Endothelial cell of umbilical vein (primary cell): ENCODE measurements around the gene CCL27. TPM values are rescaled to one million over a fixed set of nuclear protein-coding genes. Genes with fewer than 3 reads are reported as not detected.

Experiments
- BruUV-seq: library from RNA; stranded (reverse); fragments of 400-500 nt; replicated peaks from 2 replicates; lab custom pipeline; 2021; lab: Mats Ljungman, UMichigan
- CTCF ChIA-PET: fragments of 300-600, 350-600 bp; sonication (Branson Sonifier 250); formaldehyde crosslinking; loops from one replicate; lab custom pipeline; 2021; ENCODE audit warnings: antibody characterized with exemption, inconsistent platforms; lab: Charles Lee
- POLR2A ChIA-PET: fragments of 300-600, 350-600 bp; sonication (Branson Sonifier 250); formaldehyde crosslinking; loops from one replicate; lab custom pipeline; 2021; ENCODE audit warnings: antibody characterized with exemption, inconsistent platforms; lab: Charles Lee
- DNase-seq: peaks from one replicate; pipeline ENCODE4 v3.0.0-alpha.2; 2011; ENCODE audit warnings: low read depth, low spot score
- FAIRE-seq: peaks from 2 replicates; lab custom pipeline; 2011; peaks lifted over from hg19 to GRCh38; lab: Jason Lieb, UNC
- H2AFZ ChIP-seq: 2 replicates; pipeline ENCODE4 v1.6.0; 2012; ENCODE audit warnings: low read depth, low read length, control low read depth, inconsistent platforms
- H3K27ac ChIP-seq: 2 replicates; pipeline ENCODE4 v1.5.1; 2011; ENCODE audit warnings: low read depth, mild to moderate bottlenecking, control low read depth, low read length, moderate library complexity; ENCODE audit not compliant: insufficient read depth
- H3K27me3 ChIP-seq, 2 experiments: 2 replicates each; pipeline versions ENCODE4 v1.6.0 to v1.6.1; 2011; ENCODE audit warnings: low read length in 2 of 2, mixed read lengths in 1 of 2; ENCODE audit not compliant: control insufficient read depth in 2 of 2, insufficient read depth in 2 of 2
- H3K36me3 ChIP-seq, 2 experiments: 2 replicates in 1 of 2; 3 replicates in 1 of 2; pipeline ENCODE4 v1.5.1; 2011; ENCODE audit warnings: low read length in 2 of 2, mild to moderate bottlenecking in 1 of 2, moderate library complexity in 1 of 2; ENCODE audit not compliant: control insufficient read depth in 2 of 2, insufficient read depth in 2 of 2; ENCODE audit errors: extremely low read depth in 1 of 2
- H3K4me1 ChIP-seq: 3 replicates; pipeline ENCODE4 v1.5.1; 2011; ENCODE audit warnings: mild to moderate bottlenecking, low read length; ENCODE audit not compliant: control insufficient read depth, insufficient read depth; ENCODE audit errors: extremely low read depth
- H3K4me2 ChIP-seq: 2 replicates; pipeline ENCODE4 v1.6.1; 2011; ENCODE audit warnings: low read length, control low read depth, mixed read lengths; ENCODE audit not compliant: insufficient read depth
- H3K4me3 ChIP-seq, 3 experiments: fragments of 200-600 bp in 1 of 3; sonication (generic), shearing (Covaris generic) in 1 of 3; replicated peaks in 1 of 3; 2 replicates each; pipeline ENCODE4 v1.5.1; 2011 to 2016; ENCODE audit warnings: control low read depth in 3 of 3, low read length in 3 of 3, mild to moderate bottlenecking in 2 of 3, inconsistent platforms in 1 of 3, low read depth in 1 of 3, moderate library complexity in 1 of 3; ENCODE audit not compliant: insufficient read depth in 1 of 3
- H3K79me2 ChIP-seq: 2 replicates; pipeline ENCODE4 v1.6.0; 2012; ENCODE audit warnings: low read length, inconsistent platforms; ENCODE audit not compliant: control insufficient read depth, insufficient read depth
- H3K9ac ChIP-seq: replicated peaks from 2 replicates; pipeline ENCODE3; 2011; ENCODE audit warnings: low read length, control low read depth; ENCODE audit not compliant: insufficient read depth; ENCODE audit errors: extremely low read depth
- H3K9me1 ChIP-seq: replicated peaks from 3 replicates; pipeline ENCODE4 v1.6.0; 2011; ENCODE audit warnings: mild to moderate bottlenecking, low read length; ENCODE audit not compliant: control insufficient read depth, insufficient read depth; ENCODE audit errors: extremely low read depth
- H3K9me3 ChIP-seq: replicated peaks from 2 replicates; pipeline ENCODE4 v1.5.1; 2012; ENCODE audit warnings: low read length, inconsistent platforms; ENCODE audit not compliant: control insufficient read depth, insufficient read depth
- H4K20me1 ChIP-seq: replicated peaks from 2 replicates; pipeline ENCODE3; 2011; ENCODE audit warnings: mild to moderate bottlenecking, low read length; ENCODE audit not compliant: control insufficient read depth, insufficient read depth; ENCODE audit errors: extremely low read depth
- EZH2 ChIP-seq: IDR thresholded peaks from 2 replicates; pipeline ENCODE4 v1.6.1; 2012; ENCODE audit warnings: borderline replicate concordance, low read depth, mild to moderate bottlenecking, moderate library complexity, low read length, inconsistent platforms; ENCODE audit not compliant: severe bottlenecking
- FOS ChIP-seq: IDR thresholded peaks from 2 replicates; pipeline ENCODE4 v1.6.1; 2011; ENCODE audit warnings: mild to moderate bottlenecking, low read length, moderate library complexity, borderline replicate concordance; ENCODE audit not compliant: insufficient read depth
- GATA2 ChIP-seq: IDR thresholded peaks from 2 replicates; pipeline ENCODE4 v1.7.0; 2011; ENCODE audit warnings: low read depth, mild to moderate bottlenecking, moderate library complexity, mixed read lengths, low read length; ENCODE audit not compliant: insufficient read length, insufficient read depth
- JUN ChIP-seq: IDR thresholded peaks from 2 replicates; pipeline ENCODE4 v1.6.1; 2011; ENCODE audit warnings: borderline replicate concordance, low read depth; ENCODE audit not compliant: insufficient read length, insufficient read depth
- MAX ChIP-seq: IDR thresholded peaks from 2 replicates; pipeline ENCODE4 v1.6.1; 2011; ENCODE audit not compliant: insufficient read depth, insufficient read length
- MYC ChIP-seq: IDR thresholded peaks from one replicate; pipeline ENCODE4 v1.6.1; 2011; ENCODE audit warnings: mild to moderate bottlenecking, low read depth, low read length
- POLR2A ChIP-seq: IDR thresholded peaks from 2 replicates; pipeline ENCODE4 v1.6.1; 2012; ENCODE audit warnings: low read depth, mild to moderate bottlenecking, control low read depth, low read length
- POLR2AphosphoS5 ChIP-seq: IDR thresholded peaks from 2 replicates; pipeline ENCODE4 v1.6.1; 2012; ENCODE audit warnings: low read depth, mild to moderate bottlenecking, control low read depth, low read length, moderate library complexity; ENCODE audit not compliant: insufficient read depth
- dilution Hi-C: fragments of 300-500 bp; cut with MboI; formaldehyde crosslinking; loops from one replicate; pipeline ENCODE4 v1.15.0; 2019; ENCODE audit warnings: low sequenced_read_pairs; ENCODE audit not compliant: extremely low pct_ligation_motif_present
- intact Hi-C: fragments of 100-400 bp; cut with micrococcal nuclease; formaldehyde crosslinking; loops from one replicate; pipeline ENCODE4 v1.10.0; 2022
- polyA plus RNA-seq, 4 experiments: library from polyadenylated mRNA; depleted of rRNA in 3 of 4; stranded (reverse) in 3 of 4; unstranded in 1 of 4; fragments of >200 nt; gene quantifications; 2 replicates each; pipeline versions ENCODE4 v1.2.1 to v1.2.3, GENCODE V29; 2011 to 2012; ENCODE audit warnings: missing spikeins in 1 of 4
- total RNA-seq: library from RNA; stranded (reverse); gene quantifications from 2 replicates; pipeline ENCODE4 v1.2.3, GENCODE V29; 2021
- TF ChIP-seq, protein P1 (sequence below), 2 donors: IDR thresholded peaks; 1 replicate in 1 of 2; 2 replicates in 1 of 2; pipeline ENCODE4 v1.5.1; 2011; ENCODE audit warnings: low read length in 2 of 2, mild to moderate bottlenecking in 2 of 2, moderate library complexity in 2 of 2, control low read depth in 1 of 2, inconsistent platforms in 1 of 2, low read depth in 1 of 2; ENCODE audit not compliant: insufficient read depth in 1 of 2; ENCODE audit errors: extremely low read depth in 1 of 2

CCL27 gene
- total and polyA plus RNA-seq, 2 donors (not counting 3 experiments of a cell fraction or from before 2014, with no cell fraction given), result not detected

DNA sequence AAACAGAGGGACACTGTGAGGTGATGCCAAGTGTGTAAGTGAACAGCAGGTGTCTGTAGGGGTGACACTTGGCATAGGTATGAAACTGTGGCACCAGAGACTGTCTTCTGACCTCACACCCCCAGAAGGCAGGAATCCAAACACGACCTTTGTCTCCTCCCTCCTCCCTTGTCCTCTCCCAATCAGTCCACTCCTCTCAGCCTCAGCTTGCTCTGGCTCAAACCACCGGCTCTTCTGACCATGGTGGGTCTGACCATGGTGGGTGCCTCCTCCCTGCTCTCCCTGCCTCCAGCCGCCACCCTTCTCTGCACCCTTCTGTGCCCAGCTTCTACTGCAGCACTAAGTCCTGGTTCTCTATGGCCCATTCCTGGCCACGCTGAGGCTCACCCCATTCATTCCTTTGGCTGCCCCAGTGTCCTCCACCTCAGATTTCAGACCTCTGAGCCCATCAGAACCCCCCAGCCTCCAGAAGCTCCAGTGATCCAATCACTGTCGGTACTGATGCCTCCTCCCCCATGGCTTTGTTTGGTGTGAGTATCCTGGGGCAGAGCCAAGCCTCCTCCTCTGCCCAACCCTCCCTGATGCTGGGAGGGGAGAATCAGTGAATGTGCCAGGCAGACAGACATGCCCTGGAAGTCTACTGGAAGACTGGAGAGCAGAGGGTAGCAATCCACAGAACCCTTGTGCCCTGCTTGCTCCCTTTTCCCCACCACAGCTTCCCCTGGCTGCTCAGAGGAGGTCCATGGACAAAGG lies 31.9 kb downstream of the CCL27 start:
- POLR2A ChIA-PET, result no interaction called here
- intact Hi-C loops, result no loop called here
- TF ChIP-seq MAX (no peak), EZH2 (no peak), FOS (no peak), POLR2A (no peak), MYC (no peak), POLR2AphosphoS5 (no peak), JUN (no peak), GATA2 (no peak)
- TF ChIP-seq, protein P1, sequence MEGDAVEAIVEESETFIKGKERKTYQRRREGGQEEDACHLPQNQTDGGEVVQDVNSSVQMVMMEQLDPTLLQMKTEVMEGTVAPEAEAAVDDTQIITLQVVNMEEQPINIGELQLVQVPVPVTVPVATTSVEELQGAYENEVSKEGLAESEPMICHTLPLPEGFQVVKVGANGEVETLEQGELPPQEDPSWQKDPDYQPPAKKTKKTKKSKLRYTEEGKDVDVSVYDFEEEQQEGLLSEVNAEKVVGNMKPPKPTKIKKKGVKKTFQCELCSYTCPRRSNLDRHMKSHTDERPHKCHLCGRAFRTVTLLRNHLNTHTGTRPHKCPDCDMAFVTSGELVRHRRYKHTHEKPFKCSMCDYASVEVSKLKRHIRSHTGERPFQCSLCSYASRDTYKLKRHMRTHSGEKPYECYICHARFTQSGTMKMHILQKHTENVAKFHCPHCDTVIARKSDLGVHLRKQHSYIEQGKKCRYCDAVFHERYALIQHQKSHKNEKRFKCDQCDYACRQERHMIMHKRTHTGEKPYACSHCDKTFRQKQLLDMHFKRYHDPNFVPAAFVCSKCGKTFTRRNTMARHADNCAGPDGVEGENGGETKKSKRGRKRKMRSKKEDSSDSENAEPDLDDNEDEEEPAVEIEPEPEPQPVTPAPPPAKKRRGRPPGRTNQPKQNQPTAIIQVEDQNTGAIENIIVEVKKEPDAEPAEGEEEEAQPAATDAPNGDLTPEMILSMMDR (IDR thresholded peaks at IDR 0.05; ENCODE audit: extremely low read depth in 1 of 2, insufficient read depth in 1 of 2, low read depth in 1 of 2, low read length in 2 of 2), result no peak
- Histone ChIP-seq H3K4me2 (no peak overlapping the region), H3K9me1 (no peaks in the 10 kb centered on the region), H3K27me3 (peaks cover 50 to 58% of the 10 kb centered on the region in 2 experiments), H3K79me2 (peaks cover 4% of the 10 kb centered on the region), H4K20me1 (no peaks in the 10 kb centered on the region), H2AFZ (no peak overlapping the region), H3K4me3 (no peak overlapping the region), H3K27ac (no peak overlapping the region), H3K9ac (no peak overlapping the region), H3K4me1 (peaks cover 10% of the 10 kb centered on the region), H3K36me3 (peaks cover 0 to 2% of the 10 kb centered on the region in 2 experiments), H3K9me3 (no peaks in the 10 kb centered on the region)
- FAIRE-seq, result no peak
- CTCF ChIA-PET, result interaction anchor here (0.7 to 1.0 kb wide), 3 partner anchors 10 to 72 kb away, joined by 3 read pairs; partner anchors contain the start of gene DCTN3
- dilution Hi-C loops, result no loop called here
- no peak for DNase-seq
- BruUV-seq, result no TSS peak
